ENCODE measurements around the gene ATP8A2.

DNA sequence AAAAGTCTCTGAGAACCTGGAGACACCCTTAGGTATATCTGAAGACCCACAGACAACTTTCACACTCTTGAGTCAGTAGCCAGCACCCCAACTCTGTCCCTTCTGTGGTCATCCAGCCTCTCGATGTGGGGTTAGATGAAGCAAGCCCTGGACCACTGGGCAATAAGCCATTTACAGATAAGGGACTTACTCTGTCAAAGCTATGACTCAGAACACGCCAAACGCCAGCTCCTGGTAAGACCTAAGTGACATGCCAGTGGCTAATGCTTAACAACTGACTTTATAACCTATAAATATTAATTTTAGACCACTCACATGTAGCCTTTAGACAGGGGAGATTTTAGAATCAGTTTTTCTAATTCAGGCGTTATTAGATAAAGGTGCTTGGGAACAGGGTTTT lies 594.3 kb downstream of the ATP8A2 start:
- no peak for TF ChIP-seq ZNF274 (IDR thresholded peaks at IDR 0.05; ENCODE audit: low read depth, low read length)
- no peak for TF ChIP-seq SUZ12 (IDR thresholded peaks at IDR 0.05; ENCODE audit: extremely low read depth, insufficient read depth, insufficient read length)
- no peak for TF ChIP-seq YY1 (IDR thresholded peaks at IDR 0.05; ENCODE audit: insufficient read depth, insufficient read length)

Data from NT2/D1 (cell line).